ENCODE data around the gene PPP4R4.
"Not testable (repeated sequence)": the region's sequence is repeated elsewhere in the genome, so short reads cannot be mapped to it uniquely, and the experiment has no call there.

DNA sequence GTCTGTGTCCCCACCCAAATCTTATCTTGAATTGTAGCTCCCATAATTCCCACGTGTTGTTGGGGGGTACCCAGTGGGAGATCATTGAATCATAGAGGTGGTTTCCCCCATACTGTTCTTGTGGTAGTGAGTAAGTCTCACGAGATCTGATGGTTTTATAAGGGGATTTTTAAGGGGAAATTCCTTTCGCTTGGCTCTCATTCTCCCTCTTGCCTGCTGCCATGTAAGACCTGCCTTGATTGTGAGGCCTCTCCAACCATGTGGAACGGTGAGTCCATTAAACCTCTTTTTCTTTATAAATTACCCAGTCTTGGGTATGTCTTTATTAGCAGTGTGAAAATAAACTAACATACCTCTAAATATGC lies 122.0 kb downstream of the PPP4R4 start:
- TF ChIP-seq, protein P1, sequence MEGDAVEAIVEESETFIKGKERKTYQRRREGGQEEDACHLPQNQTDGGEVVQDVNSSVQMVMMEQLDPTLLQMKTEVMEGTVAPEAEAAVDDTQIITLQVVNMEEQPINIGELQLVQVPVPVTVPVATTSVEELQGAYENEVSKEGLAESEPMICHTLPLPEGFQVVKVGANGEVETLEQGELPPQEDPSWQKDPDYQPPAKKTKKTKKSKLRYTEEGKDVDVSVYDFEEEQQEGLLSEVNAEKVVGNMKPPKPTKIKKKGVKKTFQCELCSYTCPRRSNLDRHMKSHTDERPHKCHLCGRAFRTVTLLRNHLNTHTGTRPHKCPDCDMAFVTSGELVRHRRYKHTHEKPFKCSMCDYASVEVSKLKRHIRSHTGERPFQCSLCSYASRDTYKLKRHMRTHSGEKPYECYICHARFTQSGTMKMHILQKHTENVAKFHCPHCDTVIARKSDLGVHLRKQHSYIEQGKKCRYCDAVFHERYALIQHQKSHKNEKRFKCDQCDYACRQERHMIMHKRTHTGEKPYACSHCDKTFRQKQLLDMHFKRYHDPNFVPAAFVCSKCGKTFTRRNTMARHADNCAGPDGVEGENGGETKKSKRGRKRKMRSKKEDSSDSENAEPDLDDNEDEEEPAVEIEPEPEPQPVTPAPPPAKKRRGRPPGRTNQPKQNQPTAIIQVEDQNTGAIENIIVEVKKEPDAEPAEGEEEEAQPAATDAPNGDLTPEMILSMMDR (IDR thresholded peaks at IDR 0.05 in 4 of 5, conservative IDR thresholded peaks at IDR 0.05 in 1 of 5): not testable (repeated sequence)
- not testable (repeated sequence) for TF ChIP-seq POLR2A (IDR thresholded peaks at IDR 0.05)
